ENCODE measurements around the gene PLA2G6. TPM values are rescaled to one million over a fixed set of nuclear protein-coding genes. Genes with fewer than 3 reads are reported as not detected.

PLA2G6 gene
- total RNA-seq, 1 experiment from 2014 or later: 29.9 TPM

- Mint-ChIP-seq H3K27ac (no peak overlapping the region), H3K4me1 (peaks cover 4% of the 10 kb centered on the region), H3K4me3 (no peak overlapping the region), H3K36me3 (peaks cover 2% of the 10 kb centered on the region), H3K27me3 (ENCODE audit: low read depth) (no peaks in the 10 kb centered on the region), H3K9me3 (no peaks in the 10 kb centered on the region)
- no peak for ATAC-seq
- POLR2A ChIA-PET: interaction anchor here (0.6 kb wide), 1 partner anchor 110 kb away, joined by 5 read pairs; no protein-coding TSS in a partner anchor
- CTCF ChIA-PET: interaction anchor here (0.6 to 5.7 kb wide), 10 partner anchors 18 to 90 kb away, joined by 3 to 46 read pairs (median 10); no protein-coding TSS in a partner anchor
- TF ChIP-seq TP53 (CRISPR knock-in tag; IDR thresholded peaks at IDR 0.05) (no peak), ZNF232 (CRISPR knock-in tag; IDR thresholded peaks at IDR 0.05) (no peak), IRF2 (CRISPR knock-in tag; IDR thresholded peaks at IDR 0.05; ENCODE audit: borderline replicate concordance, low read depth) (no peak), NFE2L1 (CRISPR knock-in tag; IDR thresholded peaks at IDR 0.05) (no peak), ARID4B (CRISPR knock-in tag; IDR thresholded peaks at IDR 0.05; ENCODE audit: borderline replicate concordance) (no peak), ZBTB43 (CRISPR knock-in tag; IDR thresholded peaks at IDR 0.05) (no peak), PRRX2 (CRISPR knock-in tag; IDR thresholded peaks at IDR 0.05) (no peak), IRF1 (CRISPR knock-in tag; IDR thresholded peaks at IDR 0.05) (no peak), FOXK1 (CRISPR knock-in tag; IDR thresholded peaks at IDR 0.05) (no peak), TEAD4 (CRISPR knock-in tag; IDR thresholded peaks at IDR 0.05) (no peak), CREB1 (CRISPR knock-in tag; IDR thresholded peaks at IDR 0.05) (no peak), ERG (CRISPR knock-in tag; IDR thresholded peaks at IDR 0.05) (no peak), MAX (CRISPR knock-in tag; IDR thresholded peaks at IDR 0.05) (no peak)
- no peak for DNase-seq (ENCODE audit: low spot score)
Measured at GRCh38 chr22:38142606-38143005, 39.0 kb downstream of the PLA2G6 start.

GRCh38 chr22:38141217-38141973, 40.2 kb downstream of the PLA2G6 start:
- no peaks in the 10 kb centered on the region for H3K9me3 Mint-ChIP-seq
- ChIA-PET POLR2A (no interaction called here), CTCF (interaction anchor here (0.6 to 5.7 kb wide), 9 partner anchors 27 to 130 kb away, joined by 3 to 46 read pairs (median 3); partner anchors contain the start of gene BAIAP2L2)
- H3K27ac Mint-ChIP-seq: no peak overlapping the region
- no peaks in the 10 kb centered on the region for H3K4me1 Mint-ChIP-seq
- no peak overlapping the region for H3K4me3 Mint-ChIP-seq
- peaks cover 2% of the 10 kb centered on the region for H3K36me3 Mint-ChIP-seq
- no peaks in the 10 kb centered on the region for H3K27me3 Mint-ChIP-seq (ENCODE audit: low read depth)
- DNase-seq (ENCODE audit: low spot score): no peak
- no peak for ATAC-seq
- no peak for TF ChIP-seq JAZF1 (CRISPR knock-in tag; IDR thresholded peaks at IDR 0.05)
- no peak for TF ChIP-seq ZNF232 (CRISPR knock-in tag; IDR thresholded peaks at IDR 0.05)
- no peak for TF ChIP-seq ZNF219 (CRISPR knock-in tag; IDR thresholded peaks at IDR 0.05; ENCODE audit: borderline replicate concordance)
- no peak for TF ChIP-seq FOXJ3 (CRISPR knock-in tag; IDR thresholded peaks at IDR 0.05; ENCODE audit: borderline replicate concordance)
- no peak for TF ChIP-seq ARID4B (CRISPR knock-in tag; IDR thresholded peaks at IDR 0.05; ENCODE audit: borderline replicate concordance)
- no peak for TF ChIP-seq MLX (CRISPR knock-in tag; IDR thresholded peaks at IDR 0.05)
- no peak for TF ChIP-seq SMAD4 (CRISPR knock-in tag; IDR thresholded peaks at IDR 0.05)
- no peak for TF ChIP-seq E2F1 (CRISPR knock-in tag; IDR thresholded peaks at IDR 0.05)
